GM21515 (cell line): ENCODE measurements around the gene TSACC.
"Not testable (repeated sequence)": the region's sequence is repeated elsewhere in the genome, so short reads cannot be mapped to it uniquely, and the experiment has no call there.

Experiments used
- ATAC-seq: cut with Tn5 transposase; IDR thresholded peaks from one replicate; pipeline ENCODE4 v1.9.1; 2021; ENCODE audit not compliant: unreplicated experiment

Gene TSACC

DNA sequence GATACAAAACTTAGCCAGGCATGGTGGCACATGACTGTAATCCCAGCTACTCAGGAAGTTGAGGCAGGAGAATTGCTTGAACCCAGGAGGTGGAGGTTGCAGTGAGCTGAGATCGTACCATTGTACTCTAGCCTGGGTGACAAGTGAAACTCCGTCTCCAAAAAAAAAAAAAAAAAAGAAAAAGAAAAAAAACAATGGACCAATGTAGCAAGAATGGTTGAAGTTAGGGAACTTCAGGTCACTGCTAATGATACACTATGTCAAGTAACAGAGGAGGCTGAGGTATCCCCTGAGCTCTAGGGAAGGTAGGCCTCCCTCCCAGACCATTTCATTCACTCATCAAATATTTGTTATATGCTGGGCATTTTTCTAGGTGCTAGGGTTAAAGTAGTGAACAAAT lies 7.7 kb downstream of the TSACC start:
- not testable (repeated sequence) for ATAC-seq

GRCh38 chr1:156346636-156347035 lies 8.3 kb downstream of the TSACC start:
- no peak for ATAC-seq

DNA sequence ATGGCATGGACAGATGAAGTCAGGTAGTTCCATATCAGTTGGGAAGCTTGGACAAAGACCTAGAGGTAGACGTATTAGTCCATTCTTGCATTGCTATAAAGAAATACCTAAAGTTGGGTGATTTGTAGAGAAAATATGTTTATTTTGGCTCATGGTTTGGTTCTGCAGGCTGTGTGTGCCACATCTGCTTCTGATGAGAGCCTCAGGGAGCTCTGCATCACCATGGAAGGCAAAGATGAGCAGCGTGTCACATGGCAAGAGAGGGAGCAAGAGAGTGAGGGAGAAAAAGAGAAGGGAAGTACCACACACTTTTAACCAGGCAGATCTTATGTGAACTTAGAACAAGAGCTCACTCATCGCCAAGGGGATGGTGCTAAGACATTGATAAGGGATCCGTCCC lies 9.0 kb downstream of the TSACC start:
- ATAC-seq, result no peak

DNA sequence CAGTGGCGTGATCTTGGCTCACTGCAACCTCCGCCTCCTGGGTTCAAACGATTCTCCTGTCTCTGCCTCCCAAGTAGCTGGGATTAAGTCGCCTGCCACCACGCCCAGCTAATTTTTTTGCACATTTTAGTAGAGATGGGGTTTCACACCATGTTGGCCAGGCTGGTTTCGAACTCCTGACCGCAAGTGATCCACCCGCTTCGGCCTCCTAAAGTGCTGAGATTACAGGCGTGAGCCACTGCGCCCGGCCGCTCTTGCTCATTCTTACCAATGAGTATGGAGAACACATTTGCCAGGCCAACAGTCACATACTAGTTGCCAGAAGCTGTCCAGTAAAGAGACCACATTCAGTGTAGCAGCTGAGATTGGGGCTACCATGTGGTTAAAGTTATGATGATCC lies 14.2 kb downstream of the TSACC start:
- ATAC-seq, result not testable (repeated sequence)

DNA sequence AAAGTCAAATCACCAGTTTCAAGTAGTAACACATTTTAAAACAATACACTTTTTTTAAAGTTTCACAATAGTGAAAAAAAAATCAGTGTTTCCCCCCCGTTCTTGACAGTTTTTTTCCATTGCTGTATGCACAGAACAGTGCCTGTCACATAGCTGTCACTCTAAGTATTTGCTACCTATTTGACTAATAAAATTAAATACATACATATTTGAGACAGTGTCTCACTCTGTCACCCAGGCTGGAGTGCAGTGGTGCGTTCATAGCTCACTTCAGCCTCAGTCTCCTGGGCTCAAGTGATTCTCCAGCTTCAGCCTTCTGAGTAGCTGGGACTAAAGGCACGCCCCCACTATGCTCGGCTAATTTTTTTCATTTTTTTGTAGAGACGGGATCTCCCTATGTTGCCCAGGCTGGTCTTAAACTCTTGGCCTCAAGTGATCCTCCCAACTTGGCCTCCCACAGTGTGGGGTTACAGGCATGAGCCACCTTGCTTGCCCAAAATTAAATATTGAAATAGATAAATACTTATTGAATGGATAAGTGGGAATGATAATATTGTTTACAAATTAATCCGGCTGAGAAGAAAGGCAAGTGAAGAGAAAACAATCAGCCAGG lies 18.0 kb downstream of the TSACC start:
- no peak for ATAC-seq

DNA sequence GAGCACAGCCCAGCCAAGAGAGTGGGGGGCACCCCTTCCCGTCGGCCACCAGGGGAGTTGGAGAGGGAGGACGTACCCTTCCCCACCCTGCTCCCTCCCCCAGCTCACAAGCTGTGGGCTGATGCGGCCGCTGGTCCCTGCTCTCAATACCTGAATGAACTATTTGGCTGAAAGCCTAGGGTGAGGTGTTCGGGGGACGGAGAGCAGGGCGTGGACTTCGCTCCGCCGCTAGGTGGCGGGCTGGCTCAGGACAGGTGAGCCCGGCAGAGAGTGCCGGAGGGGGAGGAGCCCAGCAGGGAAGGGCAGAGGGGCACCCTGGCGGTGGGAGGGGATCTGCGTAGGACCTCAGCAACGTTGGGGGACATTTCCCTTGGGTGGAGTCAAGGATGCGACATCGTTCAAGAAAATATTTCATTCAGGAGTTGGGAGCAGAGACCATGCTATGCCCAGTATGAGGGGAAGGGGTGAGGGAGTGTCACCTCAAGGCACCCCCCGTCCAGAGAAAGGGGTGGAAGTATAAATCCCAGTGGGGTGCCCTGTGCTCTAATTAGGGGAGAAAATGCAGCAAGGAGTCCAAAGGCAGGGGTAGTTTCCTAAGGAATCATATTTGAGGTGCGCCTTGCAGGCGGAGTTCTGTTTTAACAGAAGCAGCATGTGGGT lies 18.7 kb downstream of the TSACC start:
- no peak for ATAC-seq

DNA sequence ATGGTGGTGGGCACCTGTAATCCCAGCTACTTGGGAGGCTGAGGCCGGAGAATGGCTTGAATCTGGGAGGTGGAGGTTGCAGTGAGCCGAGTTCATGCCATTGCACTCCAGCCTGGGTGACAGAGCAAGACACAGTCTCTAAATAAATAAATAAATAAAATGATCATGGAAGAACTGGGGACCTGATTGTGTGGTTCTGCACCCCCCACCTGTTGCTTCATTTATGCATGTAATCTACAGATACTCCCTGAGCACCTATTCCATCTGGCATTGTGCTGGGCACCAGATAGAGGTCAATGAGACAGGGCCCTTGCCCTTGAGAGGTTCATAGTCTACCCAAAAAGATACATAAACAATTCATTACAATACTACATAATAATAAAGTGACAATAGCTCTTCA lies 19.7 kb downstream of the TSACC start:
- ATAC-seq, result no peak

- ATAC-seq, result no peak
Measured at GRCh38 chr1:156358641-156359040, 20.3 kb downstream of the TSACC start.

GRCh38 chr1:156359249-156359648 lies 20.9 kb downstream of the TSACC start:
- ATAC-seq, result no peak

DNA sequence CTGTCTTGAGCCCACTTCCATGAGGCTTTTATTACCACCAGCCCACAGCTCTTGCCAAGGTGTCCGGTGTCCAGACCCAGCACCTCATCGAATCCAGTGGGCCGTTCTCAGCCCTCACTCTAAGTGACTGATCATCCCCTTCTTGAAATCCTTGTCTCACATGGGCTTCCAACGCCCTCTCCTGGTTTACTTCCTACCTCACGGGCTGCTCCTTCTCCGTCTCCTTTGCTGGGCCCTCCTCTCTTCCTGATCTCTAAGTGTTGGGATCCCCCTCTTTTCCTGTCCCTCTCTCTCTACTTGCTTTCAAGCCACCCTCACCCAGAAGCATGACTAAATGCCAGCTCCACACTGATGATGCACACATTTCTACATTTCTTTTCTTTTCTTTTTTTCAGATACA lies 21.6 kb downstream of the TSACC start:
- no peak for ATAC-seq

- ATAC-seq, result no peak
Measured at GRCh38 chr1:156360534-156360933, 22.2 kb downstream of the TSACC start.

DNA sequence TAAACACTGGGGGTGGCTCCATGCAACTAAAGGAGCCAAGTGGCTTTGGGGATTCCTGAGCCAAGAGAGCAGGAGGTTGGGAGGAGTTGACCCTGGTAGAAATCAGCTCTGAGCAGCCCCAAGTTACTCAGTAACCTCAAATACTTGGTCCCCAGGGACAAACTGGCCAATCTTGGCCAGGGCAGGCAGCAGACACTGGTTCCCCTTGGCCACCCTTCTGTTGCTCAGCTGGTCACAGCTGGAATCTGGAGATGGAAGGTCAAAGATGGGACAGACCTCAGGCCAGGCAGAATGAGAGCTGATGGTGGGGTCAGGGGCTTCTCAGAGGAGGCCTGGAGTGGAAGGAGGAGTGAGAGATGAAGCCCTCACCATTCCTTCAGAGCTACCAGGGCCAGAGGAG lies 27.4 kb downstream of the TSACC start:
- no peak for ATAC-seq

DNA sequence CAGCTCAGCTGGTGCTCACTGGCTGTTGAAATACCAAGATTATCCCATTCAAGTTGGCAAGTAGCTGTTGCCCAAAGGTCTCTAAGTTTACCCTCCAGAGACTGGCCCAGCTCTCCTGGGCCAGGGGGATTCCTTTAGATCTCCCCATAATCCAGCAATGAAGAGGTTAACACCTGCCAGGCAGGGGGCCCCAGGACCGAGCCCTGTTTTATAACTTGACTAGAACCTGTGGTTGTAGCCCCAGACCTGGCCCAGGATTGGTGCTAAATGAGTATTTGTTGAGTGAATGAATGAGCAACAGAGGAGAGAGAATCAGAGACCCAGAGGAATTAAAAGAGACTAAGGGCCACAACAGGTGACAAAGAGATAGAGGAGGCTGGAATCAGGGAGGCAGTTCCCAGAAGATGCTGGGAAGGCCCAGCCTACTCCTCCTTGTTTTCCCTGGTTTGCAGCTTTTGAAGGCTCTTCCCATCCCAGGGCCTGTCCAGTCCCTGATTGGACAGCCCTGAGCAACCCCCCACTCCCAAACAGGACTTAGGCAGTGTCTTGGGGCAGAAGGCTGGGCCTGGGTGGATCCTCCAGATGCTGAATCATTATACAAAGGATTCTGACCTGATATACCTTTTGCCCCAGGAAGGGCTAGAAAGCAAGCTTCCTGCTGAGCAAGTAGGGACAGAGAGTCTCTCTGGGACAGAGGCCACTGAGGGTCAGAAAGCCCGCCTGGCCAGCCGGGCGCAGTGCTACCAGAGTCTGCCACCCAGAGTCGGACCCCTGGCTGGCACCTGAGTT lies 28.2 kb downstream of the TSACC start:
- no peak for ATAC-seq

- no peak for ATAC-seq
Measured at GRCh38 chr1:156367383-156368156, 29.2 kb downstream of the TSACC start.

DNA sequence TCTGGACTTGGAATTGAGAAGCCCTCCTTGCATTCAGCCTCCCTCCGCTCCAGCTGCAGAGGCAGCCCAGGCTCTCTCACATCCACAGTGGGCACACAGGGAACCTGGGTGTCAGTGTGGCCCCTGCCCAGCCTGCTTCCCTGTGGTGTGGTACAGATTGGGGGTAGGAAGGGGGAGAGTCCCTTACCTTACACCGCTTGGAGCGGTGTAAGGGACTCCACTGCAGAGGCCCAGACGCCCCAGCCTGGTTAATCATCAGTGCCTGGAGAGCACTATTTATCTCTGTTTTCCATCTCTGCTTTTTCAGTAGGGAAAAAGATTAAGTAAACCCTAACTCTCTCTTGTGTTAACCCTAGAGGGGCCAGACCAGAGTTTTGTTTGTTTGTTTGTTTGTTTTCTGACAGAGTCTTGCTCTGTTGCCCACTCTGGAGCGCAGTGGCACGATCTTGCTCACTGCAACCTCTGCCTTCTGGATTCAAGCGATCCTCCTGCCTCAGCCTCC lies 29.9 kb downstream of the TSACC start:
- ATAC-seq, result no peak

DNA sequence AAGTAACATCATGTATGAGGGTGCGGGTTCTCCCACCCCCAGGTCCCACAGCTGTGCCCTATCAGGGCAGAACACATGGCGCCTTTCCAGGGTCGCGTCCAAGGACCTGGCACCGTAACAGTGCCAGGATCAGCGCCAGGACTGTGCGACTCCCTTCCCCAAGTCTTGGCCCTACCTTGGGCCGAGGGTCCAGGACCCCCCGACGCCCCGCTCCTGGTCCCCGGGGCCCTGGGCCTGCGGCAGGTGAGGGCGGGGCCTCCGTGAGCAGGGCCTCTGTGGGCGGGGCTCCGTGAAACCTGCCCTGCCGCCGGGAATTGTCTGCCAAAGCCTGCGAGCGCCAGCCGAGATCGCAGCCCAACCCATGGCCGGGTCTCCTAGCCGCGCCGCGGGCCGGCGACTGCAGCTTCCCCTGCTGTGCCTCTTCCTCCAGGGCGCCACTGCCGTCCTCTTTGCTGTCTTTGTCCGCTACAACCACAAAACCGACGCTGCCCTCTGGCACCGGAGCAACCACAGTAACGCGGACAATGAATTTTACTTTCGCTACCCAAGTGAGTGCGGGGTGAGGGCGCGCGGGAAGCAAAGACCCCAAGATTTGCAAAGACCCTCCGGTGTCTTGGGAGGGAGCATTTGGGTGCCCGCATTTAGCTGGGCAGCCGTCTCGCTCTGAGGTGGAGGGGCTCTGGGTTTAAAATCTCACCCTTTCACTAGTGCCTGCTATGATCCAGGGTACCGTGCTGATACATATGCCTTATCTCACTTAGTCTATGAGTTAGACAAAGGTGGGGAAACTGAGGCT lies 30.8 kb downstream of the TSACC start, which contains the start of gene RHBG:
Gene RHBG, plus strand, starts transcription at position 323 of the 796 bp plus-strand sequence. Its CDS starts 39 bp downstream, at position 362.
- ATAC-seq, result no peak

DNA sequence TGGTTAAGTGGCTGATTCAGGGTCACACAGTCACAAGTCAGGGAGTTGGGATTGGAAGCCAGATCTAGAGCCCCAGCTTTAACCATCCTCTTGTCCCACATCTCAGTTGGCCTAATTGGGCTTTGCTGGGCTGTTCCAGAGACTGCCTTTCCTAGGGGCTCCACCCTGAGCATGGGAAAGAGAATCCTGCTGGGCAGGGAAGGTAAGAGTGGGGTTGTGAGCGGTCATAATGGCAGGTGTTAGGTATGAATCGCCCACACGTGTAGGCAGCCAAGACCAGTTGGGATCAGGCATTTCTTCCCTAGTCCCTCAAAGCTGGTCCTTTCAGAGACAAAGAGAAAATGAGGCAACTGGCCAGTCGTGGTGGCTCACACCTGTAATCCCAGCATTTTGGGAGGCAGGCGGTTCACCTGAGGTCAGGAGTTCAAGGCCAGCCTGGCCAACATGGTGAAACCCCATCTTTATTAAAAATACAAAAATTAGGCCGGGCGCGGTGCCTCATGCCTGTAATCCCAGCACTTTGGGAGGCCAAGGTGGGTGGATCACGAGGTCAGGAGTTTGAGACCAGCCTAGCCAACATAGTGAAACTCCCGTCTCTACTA lies 31.5 kb downstream of the TSACC start:
- ATAC-seq, result not testable (repeated sequence)

GRCh38 chr1:156371553-156372264 lies 33.4 kb downstream of the TSACC start:
- no peak for ATAC-seq

DNA sequence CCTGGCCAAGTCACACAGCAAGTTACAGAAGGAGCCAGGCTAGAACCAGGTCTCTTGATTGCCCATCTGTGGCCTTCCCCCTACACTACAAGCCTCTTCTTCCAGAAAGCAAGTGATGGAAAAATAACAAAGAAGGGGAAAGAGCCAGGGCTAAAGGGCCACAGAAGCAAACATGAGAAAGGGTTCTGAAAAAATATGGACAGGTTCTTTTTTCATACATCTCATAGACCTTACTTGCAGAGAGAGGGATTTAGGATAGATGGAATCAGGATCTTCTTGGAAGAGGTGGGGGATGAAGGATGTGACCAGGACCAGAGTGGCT lies 33.9 kb downstream of the TSACC start:
- no peak for ATAC-seq
